H9 (cell line): Measurements from ENCODE around the gene SPP1. TPM values are rescaled to one million over a fixed set of nuclear protein-coding genes. Genes with fewer than 3 reads are reported as not detected.

ENCODE experiments used
- DNase-seq: peaks from one replicate; pipeline ENCODE4 v3.0.0-alpha.2; 2017
- H2AFZ ChIP-seq: one replicate; pipeline ENCODE4 v1.6.1; 2013; ENCODE audit warnings: mild to moderate bottlenecking, low read length, control low read depth, moderate library complexity
- H2AK5ac ChIP-seq: 2 replicates; pipeline ENCODE4 v1.6.1; 2013; ENCODE audit warnings: low read length, control low read depth, mixed read lengths; ENCODE audit not compliant: insufficient read length
- H2BK120ac ChIP-seq: one replicate; pipeline ENCODE4 v1.6.1; 2013; ENCODE audit warnings: low read depth, mild to moderate bottlenecking, low read length, control low read depth, inconsistent platforms; ENCODE audit not compliant: poor library complexity, severe bottlenecking
- H2BK12ac ChIP-seq: 2 replicates; pipeline ENCODE4 v1.6.1; 2013; ENCODE audit warnings: low read length, control low read depth, mixed read lengths, low read depth; ENCODE audit not compliant: insufficient read length
- H2BK15ac ChIP-seq: 2 replicates; pipeline ENCODE4 v1.6.1; 2013; ENCODE audit warnings: low read depth, low read length, control low read depth
- H2BK20ac ChIP-seq: one replicate; pipeline ENCODE4 v1.6.1; 2013; ENCODE audit warnings: low read depth, mild to moderate bottlenecking, low read length, control low read depth, inconsistent platforms; ENCODE audit not compliant: poor library complexity, severe bottlenecking
- H2BK5ac ChIP-seq: 2 replicates; pipeline ENCODE4 v1.6.1; 2013; ENCODE audit warnings: low read length, control low read depth, mixed read lengths; ENCODE audit not compliant: insufficient read length
- H3K14ac ChIP-seq: 2 replicates; pipeline ENCODE4 v1.6.1; 2013; ENCODE audit warnings: low read length, control low read depth; ENCODE audit not compliant: insufficient read depth
- H3K18ac ChIP-seq: 2 replicates; pipeline ENCODE4 v1.6.1; 2013; ENCODE audit warnings: low read depth, mild to moderate bottlenecking, mixed read lengths, low read length, control low read depth; ENCODE audit not compliant: insufficient read length
- H3K23ac ChIP-seq: 2 replicates; pipeline ENCODE4 v1.6.1; 2013; ENCODE audit warnings: low read length, control low read depth, mixed read lengths, low read depth; ENCODE audit not compliant: insufficient read length
- H3K23me2 ChIP-seq: 2 replicates; pipeline ENCODE4 v1.6.1; 2013; ENCODE audit warnings: low read depth, mild to moderate bottlenecking, mixed read lengths, low read length, control low read depth; ENCODE audit not compliant: insufficient read length, poor library complexity, severe bottlenecking
- H3K27ac ChIP-seq: 2 replicates; pipeline ENCODE4 v1.5.1; 2013; ENCODE audit warnings: low read length, control low read depth, mixed read lengths, low read depth; ENCODE audit not compliant: insufficient read length
- H3K27me3 ChIP-seq: 2 replicates; pipeline ENCODE4 v1.6.1; 2013; ENCODE audit warnings: low read length, control low read depth, inconsistent platforms; ENCODE audit not compliant: insufficient read depth
- H3K4ac ChIP-seq: 2 replicates; pipeline ENCODE4 v1.6.1; 2013; ENCODE audit warnings: low read depth, mild to moderate bottlenecking, control low read depth, inconsistent platforms, low read length, moderate library complexity
- H3K4me1 ChIP-seq: 2 replicates; pipeline ENCODE4 v1.6.1; 2013; ENCODE audit warnings: low read length, control low read depth, inconsistent platforms; ENCODE audit not compliant: insufficient read depth
- H3K4me2 ChIP-seq: 2 replicates; pipeline ENCODE4 v1.6.1; 2013; ENCODE audit warnings: low read length, control low read depth, mixed read lengths; ENCODE audit not compliant: insufficient read length, insufficient read depth
- H3K56ac ChIP-seq: 2 replicates; pipeline ENCODE4 v1.6.1; 2013; ENCODE audit warnings: low read depth, mild to moderate bottlenecking, mixed read lengths, low read length, control low read depth; ENCODE audit not compliant: insufficient read length
- H3K79me1 ChIP-seq: 2 replicates; pipeline ENCODE4 v1.6.1; 2013; ENCODE audit warnings: low read depth, mild to moderate bottlenecking, moderate library complexity, low read length, control low read depth, inconsistent platforms; ENCODE audit not compliant: insufficient read depth, poor library complexity, severe bottlenecking
- H3K79me2 ChIP-seq: 2 replicates; pipeline ENCODE4 v1.6.1; 2013; ENCODE audit warnings: low read length, control low read depth, inconsistent platforms; ENCODE audit not compliant: insufficient read depth
- H3K9ac ChIP-seq: 2 replicates; pipeline ENCODE4 v1.6.1; 2013; ENCODE audit warnings: low read length, control low read depth, mixed read lengths; ENCODE audit not compliant: insufficient read length; ENCODE audit errors: extremely low read depth
- H3K9me3 ChIP-seq: one replicate; pipeline ENCODE4 v1.6.1; 2013; ENCODE audit warnings: low read depth, low read length, inconsistent platforms; ENCODE audit not compliant: control insufficient read depth
- H3T11ph ChIP-seq: one replicate; pipeline ENCODE4 v1.6.1; 2013; ENCODE audit warnings: mild to moderate bottlenecking, low read length, control low read depth, inconsistent platforms
- H4K20me1 ChIP-seq: one replicate; pipeline ENCODE4 v1.6.1; 2013; ENCODE audit not compliant: control insufficient read depth, insufficient read length, insufficient read depth
- H4K5ac ChIP-seq: 2 replicates; pipeline ENCODE4 v1.6.1; 2013; ENCODE audit warnings: low read depth, mild to moderate bottlenecking, mixed read lengths, low read length, control low read depth; ENCODE audit not compliant: insufficient read length
- H4K8ac ChIP-seq: replicated peaks from 2 replicates; pipeline ENCODE4 v1.6.1; 2013; ENCODE audit warnings: low read length, control low read depth, mixed read lengths, low read depth; ENCODE audit not compliant: insufficient read length
- H4K91ac ChIP-seq: 2 replicates; pipeline ENCODE4 v1.6.1; 2013; ENCODE audit warnings: low read depth, mild to moderate bottlenecking, moderate library complexity, mixed read lengths, low read length, control low read depth; ENCODE audit not compliant: insufficient read length
- H3K27ac Mint-ChIP-seq, 3 experiments: 2 replicates in 2 of 3; 3 replicates in 1 of 3; pipeline ENCODE4 v1.8.0; 2020 to 2021; ENCODE audit warnings: mixed read lengths in 3 of 3, mild to moderate bottlenecking in 1 of 3, moderate library complexity in 1 of 3
- H3K27me3 Mint-ChIP-seq: 2 replicates; pipeline ENCODE4 v1.8.0; 2021; ENCODE audit warnings: low read depth, mild to moderate bottlenecking, moderate library complexity, mixed read lengths
- H3K36me3 Mint-ChIP-seq, 3 experiments: 2 replicates in 2 of 3; 3 replicates in 1 of 3; pipeline ENCODE4 v1.8.0; 2020 to 2021; ENCODE audit warnings: low read depth in 3 of 3, mixed read lengths in 3 of 3; ENCODE audit not compliant: insufficient read depth in 1 of 3
- H3K4me1 Mint-ChIP-seq, 2 experiments: 2 replicates each; pipeline ENCODE4 v1.8.0; 2020; ENCODE audit warnings: mixed read lengths in 2 of 2
- H3K4me3 Mint-ChIP-seq, 2 experiments: 2 replicates in 1 of 2; 3 replicates in 1 of 2; pipeline ENCODE4 v1.8.0; 2020 to 2021; ENCODE audit warnings: mild to moderate bottlenecking in 2 of 2, mixed read lengths in 2 of 2, moderate library complexity in 1 of 2
- H3K9me3 Mint-ChIP-seq, 2 experiments: 2 replicates in 1 of 2; 3 replicates in 1 of 2; pipeline ENCODE4 v1.8.0; 2020; ENCODE audit warnings: mild to moderate bottlenecking in 2 of 2, mixed read lengths in 2 of 2, moderate library complexity in 1 of 2
- WGBS: extraction: QIAGEN DNeasy Blood & Tissue Kit; methylation state at CpG from one replicate; pipeline ENCODE4 v1.1.7; 2013; ENCODE audit warnings: missing lambda C conversion rate, low lambda C conversion rate, mixed read lengths; ENCODE audit not compliant: insufficient read length; ENCODE audit errors: extremely low coverage; 5-methylcytosine and 5-hydroxymethylcytosine counted together
- total RNA-seq: library from RNA; stranded (reverse); gene quantifications from 2 replicates; pipeline ENCODE4 v1.2.1, GENCODE V29; 2021
- TF ChIP-seq, protein P1 (sequence below): fragments of 200-600 bp; sonication (generic); conservative IDR thresholded peaks from 3 replicates; pipeline ENCODE4 v1.8.0; 2021; ENCODE audit warnings: antibody characterized with exemption, mild to moderate bottlenecking

The SPP1 gene
- total RNA-seq, 1 experiment from 2014 or later: 13.2 TPM

DNA sequence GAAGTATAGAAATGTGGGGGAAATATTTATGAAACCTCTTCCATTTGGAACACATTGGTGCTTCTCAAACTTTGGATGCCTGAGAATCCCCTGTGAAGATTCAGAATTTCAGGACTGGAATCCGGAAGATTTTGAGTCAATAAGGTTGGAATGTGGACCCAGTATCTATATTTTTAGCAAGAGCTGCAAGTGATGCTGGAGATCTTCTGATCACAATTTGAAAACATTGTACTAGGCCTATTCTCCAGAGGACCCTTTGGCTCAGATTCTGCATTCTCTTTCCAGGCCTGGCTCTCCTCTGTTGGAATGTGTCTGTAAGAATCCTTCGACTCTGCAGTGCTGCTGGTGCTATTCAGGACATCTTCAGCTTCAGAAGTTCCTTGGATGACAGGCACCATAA is 29.6 kb downstream of the SPP1 start:
- no peak overlapping the region for H3K18ac ChIP-seq
- H4K20me1 ChIP-seq: no peaks in the 10 kb centered on the region
- H3K79me1 ChIP-seq: no peaks in the 10 kb centered on the region
- peaks cover 25 to 28% of the 10 kb centered on the region in 2 experiments for H3K4me1 Mint-ChIP-seq
- H2AFZ ChIP-seq: no peak overlapping the region
- no peak overlapping the region for H4K5ac ChIP-seq
- H3K27me3 ChIP-seq: peaks cover 3% of the 10 kb centered on the region
- no peak for DNase-seq
- H2BK15ac ChIP-seq: no peak overlapping the region
- H2AK5ac ChIP-seq: no peak overlapping the region
- H3K27ac ChIP-seq: no peak overlapping the region
- H2BK12ac ChIP-seq: no peak overlapping the region
- H4K8ac ChIP-seq: no peak overlapping the region
- no peak overlapping the region for H4K91ac ChIP-seq
- no peak overlapping the region for H3K56ac ChIP-seq
- H3K9me3 Mint-ChIP-seq: peaks cover 0 to 2% of the 10 kb centered on the region in 2 experiments; a peak in 1 of 5 replicates
- H3K9ac ChIP-seq: no peak overlapping the region
- H3K23ac ChIP-seq: no peak overlapping the region
- H3K4ac ChIP-seq: no peak overlapping the region
- H3K4me3 Mint-ChIP-seq: no peak overlapping the region
- H2BK120ac ChIP-seq: no peak overlapping the region
- H3K23me2 ChIP-seq: peaks cover 5% of the 10 kb centered on the region
- no peaks in the 10 kb centered on the region for H3K9me3 ChIP-seq
- peaks cover 0 to 2% (median 2%) of the 10 kb centered on the region in 3 experiments; a peak in 1 of 7 replicates for H3K36me3 Mint-ChIP-seq
- H3K27me3 Mint-ChIP-seq: peaks cover 26% of the 10 kb centered on the region
- H3K27ac Mint-ChIP-seq: no peak overlapping the region
- no peak overlapping the region for H3T11ph ChIP-seq
- TF ChIP-seq, protein P1, sequence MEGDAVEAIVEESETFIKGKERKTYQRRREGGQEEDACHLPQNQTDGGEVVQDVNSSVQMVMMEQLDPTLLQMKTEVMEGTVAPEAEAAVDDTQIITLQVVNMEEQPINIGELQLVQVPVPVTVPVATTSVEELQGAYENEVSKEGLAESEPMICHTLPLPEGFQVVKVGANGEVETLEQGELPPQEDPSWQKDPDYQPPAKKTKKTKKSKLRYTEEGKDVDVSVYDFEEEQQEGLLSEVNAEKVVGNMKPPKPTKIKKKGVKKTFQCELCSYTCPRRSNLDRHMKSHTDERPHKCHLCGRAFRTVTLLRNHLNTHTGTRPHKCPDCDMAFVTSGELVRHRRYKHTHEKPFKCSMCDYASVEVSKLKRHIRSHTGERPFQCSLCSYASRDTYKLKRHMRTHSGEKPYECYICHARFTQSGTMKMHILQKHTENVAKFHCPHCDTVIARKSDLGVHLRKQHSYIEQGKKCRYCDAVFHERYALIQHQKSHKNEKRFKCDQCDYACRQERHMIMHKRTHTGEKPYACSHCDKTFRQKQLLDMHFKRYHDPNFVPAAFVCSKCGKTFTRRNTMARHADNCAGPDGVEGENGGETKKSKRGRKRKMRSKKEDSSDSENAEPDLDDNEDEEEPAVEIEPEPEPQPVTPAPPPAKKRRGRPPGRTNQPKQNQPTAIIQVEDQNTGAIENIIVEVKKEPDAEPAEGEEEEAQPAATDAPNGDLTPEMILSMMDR: no peak
- H3K14ac ChIP-seq: no peak overlapping the region
- H2BK20ac ChIP-seq: no peak overlapping the region
- H3K4me2 ChIP-seq: no peak overlapping the region
- WGBS: no CpG with 5 or more reads among the region's 2 CpGs
- peaks cover 7% of the 10 kb centered on the region; the same call in 1 of the 2 replicates for H3K79me2 ChIP-seq
- H3K4me1 ChIP-seq: peaks cover 5% of the 10 kb centered on the region; the same call in 1 of the 2 replicates
- H2BK5ac ChIP-seq: no peak overlapping the region
